Mesenchymal stem cell (in vitro differentiated cells and primary cell): Measurements from ENCODE around the gene CD27.
"Not testable (repeated sequence)": the region's sequence is repeated elsewhere in the genome, so short reads cannot be mapped to it uniquely, and the experiment has no call there.

ENCODE experiments used
- DNase-seq: peaks from one replicate; pipeline ENCODE4 v3.0.0-alpha.2; 2013
- H2AFZ ChIP-seq: one replicate; pipeline ENCODE4 v1.6.1; 2013; ENCODE audit warnings: low read depth, mild to moderate bottlenecking, control low read depth, inconsistent platforms, low read length, moderate library complexity
- H2AK5ac ChIP-seq: 2 replicates; pipeline ENCODE4 v1.6.1; 2013; ENCODE audit warnings: low read length, moderate library complexity, mild to moderate bottlenecking, inconsistent platforms; ENCODE audit not compliant: severe bottlenecking
- H2BK120ac ChIP-seq: one replicate; pipeline ENCODE4 v1.6.1; 2013; ENCODE audit warnings: low read depth, mild to moderate bottlenecking, inconsistent platforms, low read length, moderate library complexity
- H2BK12ac ChIP-seq, 2 experiments: one replicate each; pipeline ENCODE4 v1.6.1; 2013; ENCODE audit warnings: inconsistent platforms in 2 of 2, low read length in 2 of 2, mild to moderate bottlenecking in 2 of 2, moderate library complexity in 2 of 2, control low read depth in 1 of 2
- H2BK15ac ChIP-seq: one replicate; pipeline ENCODE4 v1.6.1; 2013; ENCODE audit warnings: mild to moderate bottlenecking, low read depth, inconsistent platforms; ENCODE audit not compliant: poor library complexity, severe bottlenecking
- H2BK5ac ChIP-seq: 2 replicates; pipeline ENCODE4 v1.6.1; 2013; ENCODE audit warnings: low read depth, mild to moderate bottlenecking, low read length, control low read depth, inconsistent platforms; ENCODE audit not compliant: poor library complexity, severe bottlenecking
- H3K14ac ChIP-seq, 2 experiments: one replicate each; pipeline ENCODE4 v1.6.1; 2013; ENCODE audit warnings: inconsistent platforms in 2 of 2, low read length in 2 of 2, control low read depth in 1 of 2, mild to moderate bottlenecking in 1 of 2, moderate library complexity in 1 of 2
- H3K18ac ChIP-seq, 2 experiments: one replicate each; pipeline ENCODE4 v1.6.1; 2013; ENCODE audit warnings: inconsistent platforms in 2 of 2, low read length in 2 of 2, control low read depth in 1 of 2, low read depth in 1 of 2, mild to moderate bottlenecking in 1 of 2
- H3K23ac ChIP-seq, 2 experiments: one replicate each; pipeline ENCODE4 v1.6.1; 2013; ENCODE audit warnings: inconsistent platforms in 2 of 2, low read length in 2 of 2, mild to moderate bottlenecking in 2 of 2, moderate library complexity in 2 of 2, control low read depth in 1 of 2
- H3K27ac ChIP-seq: 2 replicates; pipeline ENCODE4 v1.5.1; 2013; ENCODE audit warnings: mild to moderate bottlenecking, moderate library complexity, low read length, control low read depth, inconsistent platforms; ENCODE audit not compliant: poor library complexity, severe bottlenecking
- H3K27me3 ChIP-seq, 2 experiments: 2 replicates each; pipeline versions ENCODE4 v1.6.1 to v1.7.0; 2013; ENCODE audit warnings: low read length in 2 of 2, mild to moderate bottlenecking in 2 of 2, moderate library complexity in 2 of 2, control low read depth in 1 of 2, inconsistent platforms in 1 of 2; ENCODE audit not compliant: control insufficient read depth in 1 of 2, insufficient read depth in 1 of 2
- H3K36me3 ChIP-seq, 2 experiments: 2 replicates each; pipeline versions ENCODE4 v1.6.1 to v1.7.0; 2013; ENCODE audit warnings: low read length in 2 of 2, control low read depth in 1 of 2, inconsistent platforms in 1 of 2, low read depth in 1 of 2, mild to moderate bottlenecking in 1 of 2; ENCODE audit not compliant: insufficient read depth in 2 of 2, control insufficient read depth in 1 of 2
- H3K4ac ChIP-seq, 2 experiments: one replicate each; pipeline ENCODE4 v1.6.1; 2013; ENCODE audit warnings: inconsistent platforms in 2 of 2, low read length in 2 of 2, mild to moderate bottlenecking in 2 of 2, moderate library complexity in 2 of 2, control low read depth in 1 of 2, low read depth in 1 of 2
- H3K4me1 ChIP-seq: 2 replicates; pipeline ENCODE4 v1.6.1; 2013; ENCODE audit warnings: low read depth, low read length, control low read depth; ENCODE audit not compliant: control insufficient read depth, insufficient read depth
- H3K4me2 ChIP-seq: 2 replicates; pipeline ENCODE4 v1.6.1; 2013; ENCODE audit warnings: low read length, mild to moderate bottlenecking, inconsistent platforms; ENCODE audit not compliant: poor library complexity, severe bottlenecking
- H3K4me3 ChIP-seq, 2 experiments: 2 replicates each; pipeline versions ENCODE4 v1.5.1 to v1.7.0; 2013; ENCODE audit warnings: low read length in 2 of 2, mild to moderate bottlenecking in 2 of 2, control low read depth in 1 of 2, low read depth in 1 of 2; ENCODE audit not compliant: insufficient read depth in 1 of 2
- H3K79me1 ChIP-seq: replicated peaks from 2 replicates; pipeline ENCODE4 v1.6.1; 2013; ENCODE audit warnings: mild to moderate bottlenecking, control low read depth, low read length, inconsistent platforms; ENCODE audit not compliant: poor library complexity, severe bottlenecking
- H3K9ac ChIP-seq: 2 replicates; pipeline ENCODE4 v1.7.0; 2013; ENCODE audit warnings: mild to moderate bottlenecking, low read length, moderate library complexity
- H3K9me3 ChIP-seq: 2 replicates; pipeline ENCODE4 v1.7.0; 2013; ENCODE audit warnings: mild to moderate bottlenecking, low read length; ENCODE audit not compliant: control insufficient read depth
- H4K8ac ChIP-seq: one replicate; pipeline ENCODE4 v1.6.1; 2013; ENCODE audit warnings: inconsistent platforms, mild to moderate bottlenecking, low read length, moderate library complexity
- H4K91ac ChIP-seq: one replicate; pipeline ENCODE4 v1.6.1; 2013; ENCODE audit warnings: mild to moderate bottlenecking, low read length, inconsistent platforms
- WGBS: methylation state at CpG from one replicate; pipeline ENCODE4 v1.1.7; 2013; ENCODE audit warnings: mixed read lengths; 5-methylcytosine and 5-hydroxymethylcytosine counted together

The CD27 gene

GRCh38 chr12:6488240-6488639, 43.5 kb downstream of the CD27 start:
- H3K36me3 ChIP-seq, result peaks cover 3 to 10% of the 10 kb centered on the region in 2 experiments
- H3K23ac ChIP-seq, result no peak overlapping the region
- no peak overlapping the region for H2AK5ac ChIP-seq
- H2BK5ac ChIP-seq, result no peak overlapping the region
- H3K4me3 ChIP-seq, result no peak overlapping the region
- H3K4me2 ChIP-seq, result no peak overlapping the region
- H4K91ac ChIP-seq, result no peak overlapping the region
- no peak overlapping the region for H4K8ac ChIP-seq
- no peak overlapping the region for H3K4ac ChIP-seq
- H3K9me3 ChIP-seq, result no peaks in the 10 kb centered on the region
- no peak overlapping the region for H3K9ac ChIP-seq
- H3K18ac ChIP-seq, result no peak overlapping the region
- no peak overlapping the region for H2BK120ac ChIP-seq
- no peak overlapping the region for H2BK15ac ChIP-seq
- H3K4me1 ChIP-seq, result no peaks in the 10 kb centered on the region
- H3K14ac ChIP-seq, result no peak overlapping the region
- peaks cover 15% of the 10 kb centered on the region for H3K79me1 ChIP-seq
- no peak for DNase-seq
- H3K27ac ChIP-seq, result no peak overlapping the region
- WGBS, result 88% methylated on average over 1 of the region's 1 CpG
- no peak overlapping the region for H2AFZ ChIP-seq
- no peaks in the 10 kb centered on the region for H3K27me3 ChIP-seq
- H2BK12ac ChIP-seq, result no peak overlapping the region

GRCh38 chr12:6489449-6489848, 44.7 kb downstream of the CD27 start:
- Histone ChIP-seq H3K14ac (no peak overlapping the region), H2BK120ac (no peak overlapping the region), H3K27ac (no peak overlapping the region), H3K79me1 (peaks cover 15% of the 10 kb centered on the region), H4K8ac (no peak overlapping the region), H3K9me3 (no peaks in the 10 kb centered on the region), H4K91ac (no peak overlapping the region), H3K4me2 (no peak overlapping the region), H2AFZ (no peak overlapping the region), H3K27me3 (no peaks in the 10 kb centered on the region), H3K4ac (no peak overlapping the region), H3K36me3 (peaks cover 3 to 10% of the 10 kb centered on the region in 2 experiments), H2AK5ac (no peak overlapping the region), H3K18ac (no peak overlapping the region), H2BK5ac (no peak overlapping the region), H3K4me1 (no peaks in the 10 kb centered on the region), H2BK15ac (no peak overlapping the region), H3K4me3 (no peak overlapping the region), H2BK12ac (no peak overlapping the region), H3K9ac (no peak overlapping the region), H3K23ac (no peak overlapping the region)
- WGBS, result 80% methylated on average over 3 of the region's 4 CpGs
- no peak for DNase-seq

GRCh38 chr12:6490673-6491072, 45.9 kb downstream of the CD27 start:
- WGBS, result no CpG with 5 or more reads among the region's 1 CpG
- not testable (repeated sequence) for H3K4me3 ChIP-seq

GRCh38 chr12:6492838-6493496, 48.2 kb downstream of the CD27 start, which contains the start of gene MRPL51:
TSS of gene MRPL51 (minus strand) at chr12:6493262. CDS start at chr12:6493136, 126 bp downstream.
- Histone ChIP-seq H2AFZ (peak within 1 kb of the TSS; percentile 60), H3K9ac (peak within 1 kb of the TSS; percentile 99), H3K36me3 (peaks cover 11 to 35% of the 10 kb centered on the region in 2 experiments), H3K79me1 (peaks cover 27% of the 10 kb centered on the region), H3K9me3 (no peaks in the 10 kb centered on the region), H4K91ac (peak within 1 kb of the TSS; percentile 70), H3K27me3 (no peaks in the 10 kb centered on the region), H2BK15ac (peak within 1 kb of the TSS; percentile 38), H3K4me2 (peak within 1 kb of the TSS; percentile 90), H2BK5ac (peak within 1 kb of the TSS; percentile 4), H3K14ac (peak within 1 kb of the TSS in 1 of 2 experiments; percentile 45), H2BK120ac (peak within 1 kb of the TSS; percentile 86), H3K18ac (peak within 1 kb of the TSS; percentile 87 to 95), H3K23ac (peak within 1 kb of the TSS in 1 of 2 experiments; percentile 46), H3K4me3 (peak within 1 kb of the TSS; percentile 78 to 94), H2AK5ac (peak within 1 kb of the TSS; percentile 91), H2BK12ac (peak within 1 kb of the TSS in 1 of 2 experiments; percentile 21), H3K4ac (peak within 1 kb of the TSS; percentile 9 to 80), H3K4me1 (no peaks in the 10 kb centered on the region), H4K8ac (peak within 1 kb of the TSS; percentile 70), H3K27ac (peak within 1 kb of the TSS; percentile 99)
- DNase-seq, result peak; percentile 96
- WGBS, result under 1% methylated on average over 36 of the region's 39 CpGs

More at GRCh38 chr12:6490673-6491072, 45.9 kb downstream of the CD27 start:
- not testable (repeated sequence) for H3K9me3 ChIP-seq, H3K14ac ChIP-seq, H3K23ac ChIP-seq, H3K27ac ChIP-seq, H3K18ac ChIP-seq, H3K9ac ChIP-seq, H2BK120ac ChIP-seq, H2BK5ac ChIP-seq, H3K4me2 ChIP-seq, H2BK15ac ChIP-seq, H4K91ac ChIP-seq, H4K8ac ChIP-seq, DNase-seq, H2AK5ac ChIP-seq, H2BK12ac ChIP-seq, H2AFZ ChIP-seq, H3K4ac ChIP-seq, H3K27me3 ChIP-seq, H3K4me1 ChIP-seq
- Histone ChIP-seq H3K79me1 (peaks cover 19% of the 10 kb centered on the region), H3K36me3 (peaks cover 3 to 17% of the 10 kb centered on the region in 2 experiments)
